MM.1S (cell line): ENCODE measurements around the gene AP2A1.

ENCODE experiments used
- EZH2 ChIP-seq: fragments of 300-600 bp; sonication (generic); optimal IDR thresholded peaks from 2 replicates; pipeline ENCODE3; 2017; ENCODE audit warnings: low read depth, mild to moderate bottlenecking, antibody characterized with exemption, low read length, mixed read lengths
- EZH2phosphoT487 ChIP-seq: fragments of 300-600 bp; sonication (generic); IDR thresholded peaks from 2 replicates; pipeline ENCODE4 v1.6.1; 2018; ENCODE audit warnings: antibody characterized with exemption, low read length
- TF ChIP-seq, protein P1 (sequence below): fragments of 300-600 bp; sonication (generic); IDR thresholded peaks from 2 replicates; pipeline ENCODE4 v1.5.1; 2016; ENCODE audit warnings: antibody characterized with exemption, low read length, mixed read lengths

GRCh38 chr19:49775742-49776370 is 9.1 kb downstream of the AP2A1 start:
- TF ChIP-seq EZH2 (no peak), EZH2phosphoT487 (no peak)
- TF ChIP-seq, protein P1, sequence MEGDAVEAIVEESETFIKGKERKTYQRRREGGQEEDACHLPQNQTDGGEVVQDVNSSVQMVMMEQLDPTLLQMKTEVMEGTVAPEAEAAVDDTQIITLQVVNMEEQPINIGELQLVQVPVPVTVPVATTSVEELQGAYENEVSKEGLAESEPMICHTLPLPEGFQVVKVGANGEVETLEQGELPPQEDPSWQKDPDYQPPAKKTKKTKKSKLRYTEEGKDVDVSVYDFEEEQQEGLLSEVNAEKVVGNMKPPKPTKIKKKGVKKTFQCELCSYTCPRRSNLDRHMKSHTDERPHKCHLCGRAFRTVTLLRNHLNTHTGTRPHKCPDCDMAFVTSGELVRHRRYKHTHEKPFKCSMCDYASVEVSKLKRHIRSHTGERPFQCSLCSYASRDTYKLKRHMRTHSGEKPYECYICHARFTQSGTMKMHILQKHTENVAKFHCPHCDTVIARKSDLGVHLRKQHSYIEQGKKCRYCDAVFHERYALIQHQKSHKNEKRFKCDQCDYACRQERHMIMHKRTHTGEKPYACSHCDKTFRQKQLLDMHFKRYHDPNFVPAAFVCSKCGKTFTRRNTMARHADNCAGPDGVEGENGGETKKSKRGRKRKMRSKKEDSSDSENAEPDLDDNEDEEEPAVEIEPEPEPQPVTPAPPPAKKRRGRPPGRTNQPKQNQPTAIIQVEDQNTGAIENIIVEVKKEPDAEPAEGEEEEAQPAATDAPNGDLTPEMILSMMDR: no peak
